Measurements from ENCODE around the gene NAV2.

NAV2 gene

GRCh38 chr11:20015529-20016427 is 303.1 kb downstream of the NAV2 start:
- DNase-seq (ENCODE audit: low read depth, low spot score): no peak

DNA sequence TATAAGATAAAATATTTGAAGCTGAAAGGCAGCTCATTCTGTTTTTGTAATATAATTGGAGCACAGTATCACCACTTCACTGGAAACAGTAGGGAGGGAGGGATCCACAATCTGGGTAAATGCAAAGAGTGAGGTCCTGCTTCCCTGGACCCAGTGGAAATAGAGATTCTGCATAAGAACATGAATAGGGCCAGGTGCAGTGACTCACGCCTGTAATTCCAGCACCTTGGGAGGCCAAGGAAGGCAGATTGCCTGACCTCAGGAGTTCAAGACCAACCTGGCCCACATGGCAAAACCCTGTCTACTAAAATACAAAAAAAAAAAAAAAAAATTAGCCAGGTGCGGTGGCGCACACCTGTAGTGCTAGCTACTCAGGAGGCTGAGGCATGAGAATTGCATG is 303.9 kb downstream of the NAV2 start:
- no peak for DNase-seq (ENCODE audit: low read depth, low spot score)

DNA sequence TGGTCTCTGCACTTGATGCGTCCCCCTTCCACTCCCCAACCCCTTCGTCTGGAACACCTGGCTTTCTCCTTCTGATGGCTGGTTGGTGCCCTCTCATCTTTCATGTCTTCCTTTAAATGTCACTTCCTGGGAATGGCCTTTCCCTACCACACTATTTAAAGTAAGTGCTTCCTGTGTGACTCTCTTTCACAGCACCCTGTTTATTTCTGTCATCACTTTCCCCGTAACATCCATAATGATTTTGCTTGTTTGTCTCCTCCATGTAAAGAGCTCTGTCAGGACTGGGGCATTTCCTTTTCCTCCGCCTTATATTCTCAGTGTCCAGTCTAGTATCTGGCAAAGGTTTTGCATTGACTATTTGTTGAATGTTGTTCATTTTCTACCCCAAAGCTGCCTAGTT is 304.7 kb downstream of the NAV2 start:
- DNase-seq (ENCODE audit: low read depth, low spot score): no peak

DNA sequence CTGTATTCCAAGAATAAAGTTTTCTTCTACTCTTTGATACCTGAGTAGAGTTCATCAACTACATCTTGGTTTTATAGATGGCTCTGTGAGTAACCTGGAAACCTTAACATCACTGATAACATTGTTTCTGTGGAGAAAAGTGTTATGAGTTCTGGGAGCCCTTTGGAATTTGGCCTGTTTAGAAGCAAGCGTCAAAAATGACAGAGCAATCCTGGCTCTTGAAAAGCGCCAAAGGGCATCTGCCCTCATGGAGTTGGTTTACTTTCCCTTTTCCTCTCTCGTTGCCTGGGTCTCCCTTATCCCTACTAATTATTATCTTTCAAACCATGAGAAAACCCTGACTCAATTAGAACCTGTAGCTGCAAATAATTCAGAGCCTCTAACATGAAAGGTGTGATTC is 307.6 kb downstream of the NAV2 start:
- no peak for DNase-seq (ENCODE audit: low read depth, low spot score)

DNA sequence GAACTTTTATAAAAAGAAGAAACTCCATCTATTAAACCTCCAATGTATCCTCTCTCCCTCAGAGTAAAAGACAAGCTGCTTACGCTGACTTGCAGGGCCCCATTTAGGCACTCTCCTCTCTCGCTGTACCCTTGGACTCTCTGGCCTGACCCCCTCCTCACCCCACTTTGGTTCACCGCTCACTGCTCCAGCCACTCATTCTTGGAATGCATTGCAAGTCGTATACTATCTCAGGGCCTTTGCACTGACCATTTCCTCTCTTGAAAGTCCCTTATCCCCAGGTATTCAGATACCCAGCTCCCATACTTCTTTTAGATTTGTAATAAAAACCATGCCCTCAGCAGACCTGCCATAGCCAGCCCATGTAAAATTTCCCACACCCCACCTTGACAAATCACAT is 308.1 kb downstream of the NAV2 start:
- DNase-seq (ENCODE audit: low read depth, low spot score): no peak

DNA sequence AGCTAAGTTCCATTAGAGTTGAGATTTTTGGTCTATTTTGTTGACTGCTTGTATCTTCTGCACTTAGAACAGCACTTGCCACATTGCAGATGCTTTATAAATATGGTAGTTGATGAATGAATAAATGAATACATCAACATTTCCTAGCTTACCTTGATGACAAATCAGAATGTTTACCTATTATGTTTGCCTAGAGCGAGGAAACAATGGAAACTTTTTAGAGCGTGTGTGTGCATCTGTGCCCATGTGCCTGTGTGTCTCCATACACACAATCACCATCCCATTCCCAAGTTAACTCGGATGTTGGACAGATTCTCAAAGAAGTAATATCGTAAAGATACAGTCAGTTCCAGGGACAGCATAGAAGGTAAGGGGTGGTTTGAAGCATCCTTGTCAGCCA is 308.6 kb downstream of the NAV2 start:
- DNase-seq (ENCODE audit: low read depth, low spot score): no peak

GRCh38 chr11:20021771-20022362 is 309.2 kb downstream of the NAV2 start:
- DNase-seq (ENCODE audit: low read depth, low spot score): no peak

DNA sequence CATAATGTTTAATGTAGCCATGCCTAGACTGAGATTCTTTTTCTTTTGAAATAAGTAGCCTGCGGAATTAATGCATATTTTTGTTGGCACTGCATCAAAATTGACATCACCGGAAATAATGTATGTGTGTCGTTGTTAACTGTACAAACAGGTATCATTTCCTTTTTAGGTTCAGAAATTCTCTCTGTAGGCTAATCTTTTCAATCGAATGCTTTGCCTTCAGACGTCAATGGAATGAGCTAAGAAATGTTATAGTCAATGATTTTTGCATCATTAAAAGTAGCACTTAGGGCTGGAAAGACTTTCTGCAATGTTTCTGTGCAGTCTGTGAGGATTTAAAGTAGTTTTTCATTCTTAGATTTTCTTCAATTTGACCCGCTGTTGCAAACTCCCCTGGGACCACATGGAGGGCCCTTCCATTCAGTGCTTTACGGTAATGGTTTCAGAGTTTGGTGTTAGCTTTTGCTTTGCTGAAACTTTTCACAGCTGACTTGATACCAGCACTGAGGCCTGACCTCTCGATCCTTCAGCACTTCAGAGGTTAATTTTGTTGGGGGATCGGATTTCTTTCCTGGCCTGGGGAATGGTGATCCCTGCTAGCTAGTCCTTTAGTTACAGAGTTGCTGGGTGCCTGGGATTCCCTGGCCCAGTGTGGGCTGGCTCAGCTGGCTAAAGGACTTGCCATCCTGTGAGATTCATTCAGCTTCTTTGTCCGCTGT is 309.9 kb downstream of the NAV2 start:
- no peak for DNase-seq (ENCODE audit: low read depth, low spot score)

GRCh38 chr11:20023082-20023426 is 310.4 kb downstream of the NAV2 start:
- no peak for DNase-seq (ENCODE audit: low read depth, low spot score)

- no peak for DNase-seq (ENCODE audit: low read depth, low spot score)
These were observed 311.7 kb downstream of the NAV2 start for GRCh38 chr11:20024172-20024935.

- no peak for DNase-seq (ENCODE audit: low read depth, low spot score)
These were observed 312.7 kb downstream of the NAV2 start for GRCh38 chr11:20025332-20025840.

- no peak for DNase-seq (ENCODE audit: low read depth, low spot score)
These were observed 314.3 kb downstream of the NAV2 start for GRCh38 chr11:20026629-20027555.

DNA sequence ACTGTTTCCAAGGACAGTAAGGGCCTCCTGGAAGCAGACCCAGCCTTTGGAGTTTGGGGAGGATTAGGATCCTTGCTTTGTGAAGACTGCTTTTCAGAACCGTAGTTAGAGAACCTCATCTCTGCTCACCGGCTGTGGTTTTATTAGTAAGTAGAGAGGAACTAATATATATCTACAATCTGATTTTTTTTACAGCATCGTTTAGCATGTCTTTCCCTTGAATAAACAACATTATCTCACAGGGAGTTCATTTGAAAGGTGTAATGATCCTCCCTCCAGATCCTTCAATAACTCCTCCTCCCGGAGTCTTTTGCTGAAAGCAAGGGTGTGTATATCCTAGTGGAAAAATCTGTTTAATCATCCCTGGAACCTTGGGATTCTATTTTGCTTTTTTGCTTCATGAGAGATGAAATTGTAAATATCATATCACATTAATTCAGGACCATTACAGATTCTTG is 314.9 kb downstream of the NAV2 start:
- DNase-seq (ENCODE audit: low read depth, low spot score): no peak

DNA sequence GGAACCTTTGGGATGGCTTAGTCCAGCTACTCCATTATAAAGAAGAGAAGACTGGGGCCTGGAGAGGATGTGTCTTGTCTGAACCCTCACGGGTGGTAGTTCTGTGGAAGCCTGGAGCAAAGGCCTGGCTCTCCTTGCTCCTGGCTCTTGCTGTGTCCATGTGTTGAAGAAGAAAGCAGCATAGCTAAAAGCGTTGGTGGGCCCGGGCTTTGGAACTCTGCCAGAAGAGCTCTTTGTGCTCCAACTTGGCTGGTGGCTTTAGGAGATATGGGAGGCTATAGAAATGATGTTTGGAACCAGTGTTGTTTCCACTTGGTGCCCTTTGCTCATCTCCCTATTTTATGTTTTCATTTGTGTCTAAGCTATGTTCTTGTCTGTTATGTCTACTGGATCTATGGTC is 316.6 kb downstream of the NAV2 start:
- no peak for DNase-seq (ENCODE audit: low read depth, low spot score)

- DNase-seq (ENCODE audit: low read depth, low spot score): no peak
These were observed 317.8 kb downstream of the NAV2 start for GRCh38 chr11:20030472-20030871.

DNA sequence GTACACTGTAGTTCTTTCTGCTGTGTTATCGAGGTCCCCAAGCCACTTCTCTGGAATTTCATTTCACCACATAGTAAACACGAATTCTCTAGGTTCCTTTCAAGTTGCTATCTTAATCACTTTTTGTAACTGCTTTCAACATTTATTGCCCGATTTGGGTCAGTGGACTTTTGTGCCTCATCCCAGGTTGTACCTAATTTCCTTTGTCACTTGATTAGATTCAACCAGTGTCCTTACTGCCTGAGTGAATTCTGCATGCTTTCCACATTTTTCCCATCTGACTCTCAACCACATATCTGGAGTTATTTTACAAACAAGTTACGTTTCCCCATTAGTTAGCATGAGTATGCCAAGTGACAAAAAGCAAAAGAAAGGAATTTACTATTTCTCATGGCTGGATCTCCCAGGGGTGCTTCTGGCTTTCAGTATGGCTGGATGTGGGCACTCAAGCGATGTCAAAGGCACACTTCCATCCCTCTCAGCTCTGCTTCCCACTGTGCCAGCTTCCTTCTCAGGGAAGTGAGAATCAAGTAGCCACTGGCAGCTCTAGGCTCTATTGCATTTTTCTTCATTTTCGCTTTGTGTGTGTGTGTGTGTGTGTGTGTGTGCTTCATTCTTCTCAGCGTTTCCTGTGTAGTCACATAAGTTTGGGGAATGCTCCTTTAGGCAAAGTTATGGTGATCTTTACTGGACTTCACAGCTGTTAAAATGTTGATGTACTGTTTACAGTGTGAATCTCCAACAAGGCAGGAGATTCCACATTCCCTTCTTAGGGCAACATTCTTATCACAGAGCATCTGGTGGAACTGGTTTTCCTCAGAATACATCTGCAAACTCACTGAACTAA is 318.7 kb downstream of the NAV2 start:
- no peak for DNase-seq (ENCODE audit: low read depth, low spot score)

- no peak for DNase-seq (ENCODE audit: low read depth, low spot score)
These were observed 319.5 kb downstream of the NAV2 start for GRCh38 chr11:20032127-20032526.

GRCh38 chr11:20032577-20033260 is 320.1 kb downstream of the NAV2 start:
- DNase-seq (ENCODE audit: low read depth, low spot score): no peak

DNA sequence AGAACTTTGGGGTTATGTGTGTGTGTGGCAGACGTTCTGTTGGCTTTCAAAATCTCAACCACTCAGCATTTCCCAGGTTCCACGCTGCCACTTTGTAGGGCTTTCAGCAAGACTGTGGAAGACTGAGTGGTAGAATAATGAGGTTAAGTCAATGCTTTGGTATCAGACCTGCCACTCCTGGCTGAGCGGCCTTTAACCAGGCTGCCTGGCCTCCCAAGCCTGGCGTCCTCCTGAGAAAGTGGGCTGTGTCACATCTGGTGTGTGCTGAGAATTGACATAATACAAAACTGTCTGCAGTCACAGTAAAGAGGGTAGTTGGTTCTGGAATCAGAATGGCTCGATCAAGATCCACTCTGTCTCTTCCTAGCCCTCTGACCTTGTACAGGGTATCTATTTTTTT is 321.2 kb downstream of the NAV2 start:
- DNase-seq (ENCODE audit: low read depth, low spot score): no peak

All from activated CD4-positive, CD25-positive, alpha-beta regulatory T cell treated with anti-CD3 and anti-CD28 coated beads, Interleukin-2, amount 50 U/mL, for 16 hours (primary cell).